Neural progenitor cell (in vitro differentiated cells): ENCODE data around the gene SNAP25. TPM values are rescaled to one million over a fixed set of nuclear protein-coding genes. Genes with fewer than 3 reads are reported as not detected.

ENCODE experiments used
- DNase-seq: peaks from one replicate; pipeline ENCODE4 v3.0.0-alpha.2; 2016; ENCODE audit warnings: low spot score
- H2AFZ ChIP-seq: fragments of 200-600 bp; sonication (generic); replicated peaks from 2 replicates; pipeline ENCODE4 v1.6.1; 2016; ENCODE audit warnings: antibody characterized with exemption
- H3F3A ChIP-seq: fragments of 200-600 bp; sonication (generic); 2 replicates; pipeline ENCODE4 v1.6.1; 2016; ENCODE audit warnings: antibody characterized with exemption, low read depth
- H3K27ac ChIP-seq: fragments of 200-600 bp; sonication (generic); 2 replicates; pipeline ENCODE4 v1.5.1; 2016; ENCODE audit warnings: mild to moderate bottlenecking
- H3K27me3 ChIP-seq: fragments of 200-600 bp; sonication (generic); 2 replicates; pipeline ENCODE4 v1.6.1; 2016; ENCODE audit warnings: mild to moderate bottlenecking, moderate library complexity
- H3K36me3 ChIP-seq: fragments of 200-600 bp; sonication (generic); 2 replicates; pipeline ENCODE4 v1.5.1; 2016
- H3K4me1 ChIP-seq: fragments of 200-600 bp; sonication (generic); 2 replicates; pipeline ENCODE4 v1.6.1; 2016; ENCODE audit warnings: mixed run types
- H3K4me2 ChIP-seq: fragments of 200-600 bp; sonication (generic); 2 replicates; pipeline ENCODE4 v1.6.1; 2016
- H3K4me3 ChIP-seq: fragments of 200-600 bp; sonication (generic); 2 replicates; pipeline ENCODE4 v1.5.1; 2016
- H3K79me2 ChIP-seq: fragments of 200-600 bp; sonication (generic); 2 replicates; pipeline ENCODE4 v1.6.1; 2016; ENCODE audit warnings: low read depth
- H3K9ac ChIP-seq: fragments of 200-600 bp; sonication (generic); 2 replicates; pipeline ENCODE4 v1.6.1; 2016
- H3K9me3 ChIP-seq: fragments of 200-600 bp; sonication (generic); 2 replicates; pipeline ENCODE4 v1.5.1; 2016; ENCODE audit warnings: low read depth
- H4K20me1 ChIP-seq: fragments of 200-600 bp; sonication (generic); 2 replicates; pipeline ENCODE4 v1.6.1; 2016; ENCODE audit warnings: low read depth
- H3K27ac Mint-ChIP-seq: 3 replicates; pipeline ENCODE4 v1.8.0; 2021; ENCODE audit warnings: mixed read lengths
- H3K27me3 Mint-ChIP-seq: 2 replicates; pipeline ENCODE4 v1.8.0; 2022; ENCODE audit warnings: low read depth, mild to moderate bottlenecking, inconsistent platforms, moderate library complexity, mixed read lengths; ENCODE audit not compliant: insufficient read depth
- H3K36me3 Mint-ChIP-seq: 3 replicates; pipeline ENCODE4 v1.8.0; 2021; ENCODE audit warnings: mixed read lengths
- H3K4me1 Mint-ChIP-seq: 3 replicates; pipeline ENCODE4 v1.8.0; 2021; ENCODE audit warnings: mixed read lengths
- H3K4me3 Mint-ChIP-seq: 3 replicates; pipeline ENCODE4 v1.8.0; 2021; ENCODE audit warnings: mild to moderate bottlenecking, moderate library complexity, mixed read lengths
- H3K9me3 Mint-ChIP-seq: 3 replicates; pipeline ENCODE4 v1.8.0; 2020; ENCODE audit warnings: mixed read lengths
- CTCF ChIP-seq: fragments of 200-600 bp; sonication (generic); IDR thresholded peaks from 2 replicates; pipeline ENCODE4 v1.5.1; 2017; ENCODE audit warnings: antibody characterized with exemption, mild to moderate bottlenecking
- EZH2 ChIP-seq: fragments of 200-600 bp; sonication (generic); IDR thresholded peaks from 2 replicates; pipeline ENCODE4 v1.6.1; 2017; ENCODE audit warnings: antibody characterized with exemption, mild to moderate bottlenecking, moderate library complexity
- EZH2phosphoT487 ChIP-seq: fragments of 200-600 bp; sonication (generic); IDR thresholded peaks from 2 replicates; pipeline ENCODE4 v1.6.1; 2017; ENCODE audit warnings: antibody characterized with exemption
- total RNA-seq: library from RNA; depleted of rRNA; stranded (reverse); fragments of >200 nt; gene quantifications from 2 replicates; pipeline ENCODE4 v1.2.3, GENCODE V29; 2015; ENCODE audit warnings: low replicate concordance

The SNAP25 gene
- total RNA-seq, 1 donor from 2014 or later, result not detected

- Histone ChIP-seq H3K4me2 (no peak overlapping the region), H3K4me1 (no peaks in the 10 kb centered on the region)
Observed at GRCh38 chr20:10288954-10289646, 70.5 kb downstream of the SNAP25 start.

GRCh38 chr20:10291568-10292248 lies 73.1 kb downstream of the SNAP25 start:
- Histone ChIP-seq H3K9me3 (no peaks in the 10 kb centered on the region), H3K27ac (no peak overlapping the region), H3K9ac (no peak overlapping the region), H2AFZ (no peak overlapping the region), H3K4me2 (no peak overlapping the region), H3K36me3 (no peaks in the 10 kb centered on the region), H3K79me2 (no peaks in the 10 kb centered on the region), H3F3A (no peaks in the 10 kb centered on the region), H3K4me3 (no peak overlapping the region), H3K4me1 (no peaks in the 10 kb centered on the region), H4K20me1 (no peaks in the 10 kb centered on the region), H3K27me3 (no peaks in the 10 kb centered on the region)
- no peaks in the 10 kb centered on the region for H3K36me3 Mint-ChIP-seq
- no peak for DNase-seq
- H3K27ac Mint-ChIP-seq, result no peak overlapping the region
- TF ChIP-seq CTCF, result no peak
- H3K4me1 Mint-ChIP-seq, result no peaks in the 10 kb centered on the region
- no peak overlapping the region for H3K4me3 Mint-ChIP-seq
- no peaks in the 10 kb centered on the region for H3K9me3 Mint-ChIP-seq
- H3K27me3 Mint-ChIP-seq, result no peaks in the 10 kb centered on the region

More at GRCh38 chr20:10288954-10289646, 70.5 kb downstream of the SNAP25 start:
- H3K36me3 Mint-ChIP-seq, result no peaks in the 10 kb centered on the region
- H3K9me3 Mint-ChIP-seq, result no peaks in the 10 kb centered on the region
- no peaks in the 10 kb centered on the region for H3K9me3 ChIP-seq
- DNase-seq, result no peak
- no peak overlapping the region for H3K27ac ChIP-seq
- no peaks in the 10 kb centered on the region for H3K27me3 ChIP-seq
- H3K27me3 Mint-ChIP-seq, result no peaks in the 10 kb centered on the region
- no peaks in the 10 kb centered on the region for H3K36me3 ChIP-seq
- H3K4me1 Mint-ChIP-seq, result no peaks in the 10 kb centered on the region
- H3K79me2 ChIP-seq, result no peaks in the 10 kb centered on the region
- H3K27ac Mint-ChIP-seq, result no peak overlapping the region
- no peak overlapping the region for H2AFZ ChIP-seq
- H3K4me3 Mint-ChIP-seq, result no peak overlapping the region
- TF ChIP-seq CTCF, result no peak
- no peak for TF ChIP-seq EZH2
- no peak for TF ChIP-seq EZH2phosphoT487
- H3K9ac ChIP-seq, result no peak overlapping the region
- H3K4me3 ChIP-seq, result no peak overlapping the region
- H3F3A ChIP-seq, result no peaks in the 10 kb centered on the region
- no peaks in the 10 kb centered on the region for H4K20me1 ChIP-seq

- no peaks in the 10 kb centered on the region for H3K4me1 ChIP-seq
- no peaks in the 10 kb centered on the region for H3F3A ChIP-seq
- Mint-ChIP-seq H3K4me3 (no peak overlapping the region), H3K27ac (no peak overlapping the region), H3K4me1 (no peaks in the 10 kb centered on the region), H3K27me3 (no peaks in the 10 kb centered on the region), H3K36me3 (no peaks in the 10 kb centered on the region), H3K9me3 (no peaks in the 10 kb centered on the region)
- no peaks in the 10 kb centered on the region for H3K27me3 ChIP-seq
- no peak overlapping the region for H2AFZ ChIP-seq
- TF ChIP-seq CTCF (no peak), EZH2 (no peak), EZH2phosphoT487 (no peak)
- no peaks in the 10 kb centered on the region for H4K20me1 ChIP-seq
- no peak overlapping the region for H3K4me3 ChIP-seq
- DNase-seq, result no peak
- H3K4me2 ChIP-seq, result no peak overlapping the region
- no peaks in the 10 kb centered on the region for H3K9me3 ChIP-seq
- no peak overlapping the region for H3K9ac ChIP-seq
- H3K79me2 ChIP-seq, result no peaks in the 10 kb centered on the region
- no peak overlapping the region for H3K27ac ChIP-seq
- no peaks in the 10 kb centered on the region for H3K36me3 ChIP-seq
Observed at GRCh38 chr20:10297223-10297622, 78.6 kb downstream of the SNAP25 start.
